Peyer's patch (tissue), 4 donors: ENCODE data around the gene TNFRSF19. TPM values are rescaled to one million over a fixed set of nuclear protein-coding genes. Genes with fewer than 3 reads are reported as not detected.

Experiments
- DNase-seq, 3 donors: peaks; one replicate each; pipeline ENCODE4 v3.0.0-alpha.2; 2017 to 2019
- H3K27ac ChIP-seq, 4 donors: fragments of 200-600 bp; sonication (generic); one replicate each; pipeline ENCODE4 v1.5.1; 2016 to 2019
- H3K27me3 ChIP-seq, 2 donors: fragments of 200-600 bp; sonication (generic); one replicate each; pipeline ENCODE4 v1.5.1; 2019
- H3K36me3 ChIP-seq, 3 donors: fragments of 200-600 bp; sonication (generic); one replicate each; pipeline ENCODE4 v1.5.1; 2016 to 2019
- H3K4me1 ChIP-seq, 4 donors: fragments of 200-600 bp; sonication (generic); one replicate each; pipeline ENCODE4 v1.5.1; 2016 to 2019
- H3K4me3 ChIP-seq, 4 donors: fragments of 200-600 bp; sonication (generic); 1 replicate in 3 of 4; 2 replicates in 1 of 4; pipeline ENCODE4 v1.5.1; 2016 to 2019; ENCODE audit warnings: mild to moderate bottlenecking in 1 of 4
- H3K9me3 ChIP-seq, 4 donors: fragments of 200-600 bp; sonication (generic); one replicate each; pipeline ENCODE4 v1.5.1; 2016 to 2019; ENCODE audit warnings: mild to moderate bottlenecking in 1 of 4
- CTCF ChIP-seq, 6 experiments: fragments of 450-650 bp in 4 of 6; fragments of 200-600 bp in 2 of 6; sonication (generic) in 1 of 6; IDR thresholded peaks; one replicate each; pipeline ENCODE4 v1.5.1; 2017 to 2019; ENCODE audit warnings: antibody characterized with exemption in 6 of 6, mild to moderate bottlenecking in 3 of 6, moderate library complexity in 1 of 6
- POLR2A ChIP-seq, 2 donors: fragments of 450-650 bp; IDR thresholded peaks; one replicate each; pipeline ENCODE4 v1.5.1; 2017; ENCODE audit warnings: antibody characterized with exemption in 2 of 2, mild to moderate bottlenecking in 2 of 2, moderate library complexity in 2 of 2
- total RNA-seq, 4 donors: library from RNA; depleted of rRNA; stranded (reverse); fragments of >200 nt; gene quantifications; one replicate each; pipeline ENCODE4 v1.1.0, GENCODE V29; 2016

The TNFRSF19 gene
- total RNA-seq, 4 donors from 2014 or later: 0.94 to 1.7 (median 1.2) TPM; not detected in 1

DNA sequence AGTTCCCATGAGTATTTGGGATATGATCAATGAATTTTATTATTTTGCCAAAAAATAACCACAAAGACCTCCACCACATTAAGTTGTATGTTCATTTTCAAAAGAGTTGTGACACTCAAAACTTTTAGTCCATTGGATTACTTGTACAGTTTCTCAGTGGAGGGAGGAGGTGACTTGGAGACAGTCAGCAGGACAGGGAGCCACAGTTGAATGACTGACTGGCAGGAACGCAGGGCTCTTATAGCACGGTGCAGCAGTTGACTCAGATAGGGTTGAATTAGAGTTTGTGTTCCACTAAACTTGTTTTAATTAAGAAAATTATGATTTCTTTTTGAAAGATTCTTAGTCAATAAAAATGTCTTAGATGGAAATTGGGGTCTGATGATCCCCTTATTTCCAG is 42.5 kb downstream of the TNFRSF19 start:
- Histone ChIP-seq H3K27me3 (no peaks in the 10 kb centered on the region), H3K27ac (no peak overlapping the region), H3K36me3 (no peaks in the 10 kb centered on the region), H3K4me1 (peaks cover 0 to 19% (median 1%) of the 10 kb centered on the region in 4 donors), H3K4me3 (no peak overlapping the region), H3K9me3 (no peaks in the 10 kb centered on the region)
- no peak for DNase-seq
- no peak for TF ChIP-seq POLR2A (IDR thresholded peaks at IDR 0.05)
- no peak for TF ChIP-seq CTCF (IDR thresholded peaks at IDR 0.05)

DNA sequence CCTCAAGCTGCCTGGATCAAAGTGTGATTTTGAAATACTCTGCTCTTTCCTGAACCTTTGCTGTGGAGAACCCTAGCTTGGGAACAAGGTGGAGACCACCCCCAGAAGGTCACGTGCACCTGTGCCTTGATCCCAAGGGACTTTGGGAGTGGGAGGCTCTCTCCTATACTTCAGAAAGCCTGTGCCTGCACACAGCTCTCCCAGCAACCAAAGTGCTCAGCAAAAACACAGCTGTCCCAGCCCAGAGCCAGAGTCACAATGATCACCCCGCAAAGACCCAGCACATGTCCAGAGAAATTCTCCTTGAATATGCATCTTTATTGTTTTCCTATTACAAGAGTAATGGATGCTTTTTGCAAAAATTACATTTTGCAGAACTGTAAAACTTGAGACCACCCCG is 43.4 kb downstream of the TNFRSF19 start:
- no peak for TF ChIP-seq POLR2A (IDR thresholded peaks at IDR 0.05)
- no peak for TF ChIP-seq CTCF (IDR thresholded peaks at IDR 0.05)
- no peaks in the 10 kb centered on the region for H3K9me3 ChIP-seq
- no peak overlapping the region for H3K4me3 ChIP-seq
- no peak for DNase-seq
- no peak overlapping the region for H3K27ac ChIP-seq
- peaks cover 0 to 19% (median 1%) of the 10 kb centered on the region in 4 donors for H3K4me1 ChIP-seq
- H3K27me3 ChIP-seq: no peaks in the 10 kb centered on the region
- H3K36me3 ChIP-seq: no peaks in the 10 kb centered on the region

DNA sequence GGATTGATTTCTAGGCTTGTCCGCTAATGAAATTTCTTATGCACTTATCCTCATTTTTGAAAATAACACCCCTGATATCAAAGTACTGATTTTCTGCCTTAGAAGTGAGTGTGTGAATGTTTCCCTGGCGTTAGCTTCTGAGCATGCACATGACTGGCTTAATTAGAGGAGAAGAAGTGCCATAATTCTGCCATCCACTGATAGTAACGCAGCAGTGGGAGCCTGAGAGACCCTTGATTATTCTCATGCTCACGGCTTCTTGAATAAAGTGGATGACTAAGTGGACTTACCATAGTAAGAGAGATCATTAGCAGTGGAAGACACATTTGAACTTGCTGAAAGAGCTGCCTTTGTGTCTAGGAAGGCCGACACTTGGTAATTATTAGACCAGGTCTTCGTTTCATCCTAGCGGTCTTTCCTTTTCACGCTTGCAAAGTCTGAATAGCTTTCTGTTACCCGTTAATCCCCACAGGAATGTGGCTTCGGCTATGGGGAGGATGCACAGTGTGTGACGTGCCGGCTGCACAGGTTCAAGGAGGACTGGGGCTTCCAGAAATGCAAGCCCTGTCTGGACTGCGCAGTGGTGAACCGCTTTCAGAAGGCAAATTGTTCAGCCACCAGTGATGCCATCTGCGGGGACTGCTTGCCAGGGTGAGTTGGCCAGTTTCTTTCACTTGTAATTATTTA is 45.3 kb downstream of the TNFRSF19 start:
- Histone ChIP-seq H3K36me3 (no peaks in the 10 kb centered on the region), H3K27ac (no peak overlapping the region), H3K9me3 (no peaks in the 10 kb centered on the region), H3K4me3 (no peak overlapping the region), H3K4me1 (peaks cover 0 to 9% (median 0%) of the 10 kb centered on the region in 4 donors), H3K27me3 (no peaks in the 10 kb centered on the region)
- TF ChIP-seq CTCF (IDR thresholded peaks at IDR 0.05): no peak
- no peak for DNase-seq

- no peaks in the 10 kb centered on the region for H3K36me3 ChIP-seq
- TF ChIP-seq CTCF (IDR thresholded peaks at IDR 0.05) (no peak), POLR2A (IDR thresholded peaks at IDR 0.05) (no peak)
- no peak overlapping the region for H3K4me3 ChIP-seq
- no peaks in the 10 kb centered on the region for H3K9me3 ChIP-seq
- no peak overlapping the region for H3K27ac ChIP-seq
- DNase-seq: no peak
- no peaks in the 10 kb centered on the region for H3K27me3 ChIP-seq
- peaks cover 0 to 2% (median 0%) of the 10 kb centered on the region in 4 donors for H3K4me1 ChIP-seq
These were observed 46.0 kb downstream of the TNFRSF19 start for GRCh38 chr13:23616228-23616627.

- no peak overlapping the region for H3K4me3 ChIP-seq
- DNase-seq: no peak
- TF ChIP-seq CTCF (IDR thresholded peaks at IDR 0.05) (no peak), POLR2A (IDR thresholded peaks at IDR 0.05) (no peak)
- no peaks in the 10 kb centered on the region for H3K4me1 ChIP-seq
- no peaks in the 10 kb centered on the region for H3K9me3 ChIP-seq
- H3K27ac ChIP-seq: no peak overlapping the region
- H3K36me3 ChIP-seq: no peaks in the 10 kb centered on the region
- H3K27me3 ChIP-seq: no peaks in the 10 kb centered on the region
These were observed 47.4 kb downstream of the TNFRSF19 start for GRCh38 chr13:23617551-23618024.
